Thyroid gland (tissue), 4 donors: ENCODE measurements around the gene CREBBP.

ENCODE experiments used
- POLR2A ChIP-seq, 2 donors: fragments of 450-650 bp; IDR thresholded peaks; one replicate each; pipeline ENCODE4 v1.6.1; 2017; ENCODE audit warnings: antibody characterized with exemption in 2 of 2, mild to moderate bottlenecking in 2 of 2, moderate library complexity in 1 of 2
- TF ChIP-seq, protein P1 (sequence below), 6 experiments: fragments of 200-600 bp in 3 of 6; fragments of 450-650 bp in 3 of 6; sonication (generic) in 3 of 6; IDR thresholded peaks; one replicate each; pipeline ENCODE4 v1.5.1; 2016 to 2019; ENCODE audit warnings: antibody characterized with exemption in 6 of 6, mild to moderate bottlenecking in 2 of 6, inconsistent platforms in 1 of 6, moderate library complexity in 1 of 6

DNA sequence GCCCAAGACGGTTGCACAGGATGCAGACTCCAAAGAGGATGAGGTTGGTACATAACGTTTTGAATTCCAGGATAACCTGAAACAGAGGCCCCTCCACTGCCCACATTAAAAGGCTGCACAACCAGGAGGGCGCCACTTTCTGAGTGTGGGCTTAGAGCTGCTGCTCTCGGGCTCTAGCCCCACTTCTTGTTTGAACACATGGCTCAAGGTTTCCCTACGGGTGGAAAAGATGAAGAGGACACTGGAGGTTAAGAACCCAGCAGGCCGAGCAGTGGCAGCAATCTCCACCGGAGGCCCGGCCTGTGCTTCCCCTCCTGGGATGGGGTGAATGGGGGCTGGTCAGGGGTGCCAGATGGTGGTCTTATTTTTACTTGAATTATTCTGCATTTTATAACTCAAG lies 155.2 kb downstream of the CREBBP start:
- no peak for TF ChIP-seq POLR2A (IDR thresholded peaks at IDR 0.05)
- TF ChIP-seq, protein P1, sequence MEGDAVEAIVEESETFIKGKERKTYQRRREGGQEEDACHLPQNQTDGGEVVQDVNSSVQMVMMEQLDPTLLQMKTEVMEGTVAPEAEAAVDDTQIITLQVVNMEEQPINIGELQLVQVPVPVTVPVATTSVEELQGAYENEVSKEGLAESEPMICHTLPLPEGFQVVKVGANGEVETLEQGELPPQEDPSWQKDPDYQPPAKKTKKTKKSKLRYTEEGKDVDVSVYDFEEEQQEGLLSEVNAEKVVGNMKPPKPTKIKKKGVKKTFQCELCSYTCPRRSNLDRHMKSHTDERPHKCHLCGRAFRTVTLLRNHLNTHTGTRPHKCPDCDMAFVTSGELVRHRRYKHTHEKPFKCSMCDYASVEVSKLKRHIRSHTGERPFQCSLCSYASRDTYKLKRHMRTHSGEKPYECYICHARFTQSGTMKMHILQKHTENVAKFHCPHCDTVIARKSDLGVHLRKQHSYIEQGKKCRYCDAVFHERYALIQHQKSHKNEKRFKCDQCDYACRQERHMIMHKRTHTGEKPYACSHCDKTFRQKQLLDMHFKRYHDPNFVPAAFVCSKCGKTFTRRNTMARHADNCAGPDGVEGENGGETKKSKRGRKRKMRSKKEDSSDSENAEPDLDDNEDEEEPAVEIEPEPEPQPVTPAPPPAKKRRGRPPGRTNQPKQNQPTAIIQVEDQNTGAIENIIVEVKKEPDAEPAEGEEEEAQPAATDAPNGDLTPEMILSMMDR (IDR thresholded peaks at IDR 0.05): no peak
